Neuronal stem cell (in vitro differentiated cells): ENCODE results near the gene ANO9.

ENCODE experiments used
- DNase-seq: peaks from one replicate; pipeline ENCODE4 v3.0.0-alpha.2; 2013; ENCODE audit warnings: low spot score
- H2AFZ ChIP-seq: one replicate; pipeline ENCODE4 v1.6.1; 2013; ENCODE audit warnings: mild to moderate bottlenecking, low read length, inconsistent platforms
- H2AK5ac ChIP-seq: 2 replicates; pipeline ENCODE4 v1.6.1; 2013; ENCODE audit warnings: low read depth, mild to moderate bottlenecking, inconsistent platforms, low read length, moderate library complexity, mixed read lengths
- H2BK120ac ChIP-seq: 2 replicates; pipeline ENCODE4 v1.6.1; 2013; ENCODE audit warnings: low read depth, mild to moderate bottlenecking, inconsistent platforms, low read length, moderate library complexity, mixed read lengths
- H2BK12ac ChIP-seq: one replicate; pipeline ENCODE4 v1.6.1; 2013; ENCODE audit warnings: low read length, inconsistent platforms
- H2BK15ac ChIP-seq: 2 replicates; pipeline ENCODE4 v1.6.1; 2013; ENCODE audit warnings: mild to moderate bottlenecking, low read length, inconsistent platforms, mixed read lengths
- H2BK5ac ChIP-seq: one replicate; pipeline ENCODE4 v1.6.1; 2013; ENCODE audit warnings: inconsistent platforms, mild to moderate bottlenecking, low read length, moderate library complexity
- H3K14ac ChIP-seq: one replicate; pipeline ENCODE4 v1.6.1; 2013; ENCODE audit warnings: low read length, inconsistent platforms
- H3K18ac ChIP-seq: 2 replicates; pipeline ENCODE4 v1.6.1; 2013; ENCODE audit warnings: low read length, inconsistent platforms
- H3K23ac ChIP-seq: 2 replicates; pipeline ENCODE4 v1.6.1; 2013; ENCODE audit warnings: low read depth, mild to moderate bottlenecking, mixed read lengths, low read length, inconsistent platforms; ENCODE audit not compliant: poor library complexity
- H3K27ac ChIP-seq: replicated peaks from 3 replicates; pipeline ENCODE4 v1.5.1; 2013; ENCODE audit warnings: low read length, inconsistent platforms
- H3K27me3 ChIP-seq, 3 experiments: 2 replicates each; pipeline ENCODE4 v1.6.1; 2013; ENCODE audit warnings: low read length in 3 of 3, mild to moderate bottlenecking in 2 of 3, inconsistent platforms in 1 of 3, low read depth in 1 of 3, mixed read lengths in 1 of 3, moderate library complexity in 1 of 3; ENCODE audit not compliant: control insufficient read depth in 3 of 3, insufficient read depth in 3 of 3
- H3K36me3 ChIP-seq, 2 donors: replicated peaks in 1 of 2; 2 replicates each; pipeline ENCODE4 v1.6.1; 2013; ENCODE audit warnings: low read length in 2 of 2; ENCODE audit not compliant: control insufficient read depth in 2 of 2, insufficient read depth in 2 of 2
- H3K4ac ChIP-seq: 2 replicates; pipeline ENCODE4 v1.6.1; 2013; ENCODE audit warnings: inconsistent platforms, mild to moderate bottlenecking, low read length, moderate library complexity
- H3K4me1 ChIP-seq, 2 donors: 1 replicate in 1 of 2; 2 replicates in 1 of 2; pipeline ENCODE4 v1.6.1; 2013; ENCODE audit warnings: low read length in 2 of 2, low read depth in 1 of 2; ENCODE audit not compliant: control insufficient read depth in 2 of 2, insufficient read depth in 1 of 2
- H3K4me2 ChIP-seq: one replicate; pipeline ENCODE4 v1.6.1; 2013; ENCODE audit warnings: mild to moderate bottlenecking, low read length, inconsistent platforms; ENCODE audit not compliant: insufficient read depth, poor library complexity, severe bottlenecking
- H3K4me3 ChIP-seq, 2 donors: 2 replicates each; pipeline ENCODE4 v1.5.1; 2013; ENCODE audit warnings: low read length in 2 of 2, mild to moderate bottlenecking in 2 of 2, inconsistent platforms in 1 of 2, moderate library complexity in 1 of 2
- H3K79me1 ChIP-seq: one replicate; pipeline ENCODE4 v1.6.1; 2013; ENCODE audit warnings: low read depth, mild to moderate bottlenecking, inconsistent platforms, low read length, moderate library complexity
- H3K9ac ChIP-seq: one replicate; pipeline ENCODE4 v1.6.1; 2013; ENCODE audit warnings: mild to moderate bottlenecking, low read depth, low read length, inconsistent platforms; ENCODE audit not compliant: poor library complexity
- H3K9me3 ChIP-seq, 2 donors: replicated peaks in 1 of 2; 2 replicates each; pipeline versions ENCODE3 to v1.6.1; 2013; ENCODE audit warnings: low read length in 2 of 2, mild to moderate bottlenecking in 2 of 2, inconsistent platforms in 1 of 2, low read depth in 1 of 2, mixed read lengths in 1 of 2, moderate library complexity in 1 of 2; ENCODE audit not compliant: control insufficient read depth in 2 of 2, insufficient read depth in 1 of 2
- H4K8ac ChIP-seq: one replicate; pipeline ENCODE4 v1.6.1; 2013; ENCODE audit warnings: low read depth, mild to moderate bottlenecking, inconsistent platforms, low read length, moderate library complexity
- H4K91ac ChIP-seq: one replicate; pipeline ENCODE4 v1.6.1; 2013; ENCODE audit warnings: low read length, low read depth, mild to moderate bottlenecking, inconsistent platforms; ENCODE audit not compliant: poor library complexity
- WGBS, 2 donors: extraction: QIAGEN DNeasy Blood & Tissue Kit; methylation state at CpG; one replicate each; pipeline ENCODE4 v1.1.7; 2013; ENCODE audit warnings: missing lambda C conversion rate in 2 of 2, mixed read lengths in 1 of 2; ENCODE audit not compliant: insufficient read length in 2 of 2, insufficient replicate concordance in 1 of 2; ENCODE audit errors: extremely low coverage in 2 of 2; 5-methylcytosine and 5-hydroxymethylcytosine counted together

The ANO9 gene

DNA sequence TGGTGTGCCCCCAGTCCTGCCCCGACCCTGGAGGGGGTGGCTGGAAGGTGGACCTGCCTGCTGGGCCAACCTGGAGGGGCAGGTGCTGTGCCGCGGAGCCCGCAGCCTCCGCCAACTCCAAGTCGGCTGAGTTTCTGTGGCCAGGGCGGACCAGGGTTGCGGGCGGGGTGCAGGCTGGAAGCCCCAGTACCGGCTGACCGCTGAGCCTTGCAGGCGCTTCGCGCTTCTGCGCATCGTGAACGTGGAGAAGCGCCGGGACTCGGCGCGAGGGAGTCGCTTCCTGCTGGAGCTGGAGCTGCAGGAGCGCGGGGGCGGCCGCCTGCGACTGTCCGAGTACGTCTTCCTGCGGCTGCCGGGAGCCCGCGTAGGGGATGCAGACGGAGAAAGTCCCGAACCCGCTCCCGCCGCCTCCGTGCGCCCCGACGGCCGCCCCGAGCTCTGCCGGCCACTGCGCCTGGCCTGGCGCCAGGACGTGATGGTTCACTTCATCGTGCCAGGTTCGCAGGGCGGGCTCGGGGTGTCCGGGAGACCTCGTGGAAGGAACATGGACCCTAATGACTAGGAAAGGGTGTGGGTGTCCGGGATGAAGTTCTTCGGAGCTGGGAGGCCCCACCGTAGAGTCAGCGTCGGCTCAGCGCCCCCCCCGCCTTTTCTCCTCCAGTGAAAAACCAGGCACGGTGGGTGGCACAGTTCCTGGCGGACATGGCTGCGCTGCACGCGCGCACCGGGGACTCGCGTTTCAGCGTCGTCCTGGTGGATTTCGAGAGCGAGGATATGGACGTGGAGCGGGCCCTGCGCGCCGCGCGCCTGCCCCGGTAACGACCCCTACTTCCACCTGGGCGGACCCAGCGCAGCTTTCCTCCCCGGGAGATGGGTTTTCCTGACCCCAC is 62.4 kb downstream of the ANO9 start:
- Histone ChIP-seq H3K14ac (no peak overlapping the region), H3K4me1 (no peaks in the 10 kb centered on the region)
- no CpG with 5 or more reads among the region's 87 CpGs for WGBS, 2 donors

DNA sequence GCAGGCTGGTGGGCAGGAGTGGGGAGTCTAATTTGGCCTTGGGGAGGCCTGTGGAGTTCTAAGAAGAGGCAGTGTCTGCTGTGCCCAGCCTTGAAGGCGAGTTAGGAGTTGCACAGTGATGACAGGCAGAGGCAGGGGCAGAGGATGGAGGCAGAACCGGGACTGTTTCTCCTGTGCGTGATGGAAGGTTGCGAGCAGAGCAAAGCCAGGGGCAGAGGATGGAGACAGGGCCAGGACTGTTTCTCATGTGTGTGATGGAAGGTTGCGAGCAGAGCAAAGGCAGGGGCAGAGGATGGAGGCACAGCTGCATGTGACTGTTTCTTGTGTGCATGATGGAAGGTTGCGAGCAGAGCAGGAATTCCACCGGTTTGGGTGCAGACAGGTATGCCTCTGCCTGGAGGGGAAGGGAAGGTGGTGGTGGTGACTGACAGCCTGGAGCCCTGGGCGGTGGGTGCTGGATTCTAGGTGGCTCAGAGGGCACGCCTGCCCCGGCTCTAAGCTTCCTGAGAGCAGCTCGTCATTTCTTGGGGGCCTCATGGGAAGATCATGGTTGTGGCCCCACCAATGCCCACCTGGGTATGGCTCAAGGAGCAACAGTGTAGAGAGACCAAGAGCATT is 63.8 kb downstream of the ANO9 start:
- Histone ChIP-seq H3K4me3 (no peak overlapping the region), H2AK5ac (no peak overlapping the region), H3K14ac (peak overlapping the region; percentile 4), H2BK12ac (no peak overlapping the region), H3K27me3 (no peaks in the 10 kb centered on the region), H3K4me1 (no peaks in the 10 kb centered on the region), H2BK15ac (no peak overlapping the region), H3K9me3 (peaks cover 4 to 5% of the 10 kb centered on the region in 2 donors), H2BK5ac (peak overlapping the region; percentile 11), H2BK120ac (no peak overlapping the region), H3K4me2 (no peak overlapping the region), H4K8ac (no peak overlapping the region), H2AFZ (no peak overlapping the region), H3K79me1 (peaks cover 20% of the 10 kb centered on the region), H3K18ac (no peak overlapping the region), H3K27ac (no peak overlapping the region), H4K91ac (no peak overlapping the region), H3K4ac (no peak overlapping the region), H3K36me3 (peaks cover 39 to 82% of the 10 kb centered on the region in 2 donors), H3K23ac (no peak overlapping the region), H3K9ac (no peak overlapping the region)
- no CpG with 5 or more reads among the region's 11 CpGs for WGBS, 2 donors
- DNase-seq, result no peak

More for the DNA sequence above, 62.4 kb downstream of the ANO9 start:
- Histone ChIP-seq H3K4me3 (peak overlapping the region in 1 of 2 donors; percentile 29), H3K4ac (no peak overlapping the region), H3K36me3 (peaks cover 28 to 69% of the 10 kb centered on the region in 2 donors), H2BK120ac (no peak overlapping the region), H3K23ac (peak overlapping the region; percentile 43), H3K9ac (no peak overlapping the region), H4K91ac (no peak overlapping the region), H3K9me3 (peaks cover 0 to 1% of the 10 kb centered on the region in 2 donors), H2BK12ac (no peak overlapping the region), H3K4me2 (no peak overlapping the region), H3K27me3 (no peaks in the 10 kb centered on the region), H2AFZ (no peak overlapping the region), H4K8ac (no peak overlapping the region), H3K18ac (peak overlapping the region; percentile 6), H2BK5ac (peak overlapping the region; percentile 53), H3K27ac (no peak overlapping the region), H2BK15ac (no peak overlapping the region), H2AK5ac (peak overlapping the region; percentile 56), H3K79me1 (peaks cover 14% of the 10 kb centered on the region)
- no peak for DNase-seq

DNA sequence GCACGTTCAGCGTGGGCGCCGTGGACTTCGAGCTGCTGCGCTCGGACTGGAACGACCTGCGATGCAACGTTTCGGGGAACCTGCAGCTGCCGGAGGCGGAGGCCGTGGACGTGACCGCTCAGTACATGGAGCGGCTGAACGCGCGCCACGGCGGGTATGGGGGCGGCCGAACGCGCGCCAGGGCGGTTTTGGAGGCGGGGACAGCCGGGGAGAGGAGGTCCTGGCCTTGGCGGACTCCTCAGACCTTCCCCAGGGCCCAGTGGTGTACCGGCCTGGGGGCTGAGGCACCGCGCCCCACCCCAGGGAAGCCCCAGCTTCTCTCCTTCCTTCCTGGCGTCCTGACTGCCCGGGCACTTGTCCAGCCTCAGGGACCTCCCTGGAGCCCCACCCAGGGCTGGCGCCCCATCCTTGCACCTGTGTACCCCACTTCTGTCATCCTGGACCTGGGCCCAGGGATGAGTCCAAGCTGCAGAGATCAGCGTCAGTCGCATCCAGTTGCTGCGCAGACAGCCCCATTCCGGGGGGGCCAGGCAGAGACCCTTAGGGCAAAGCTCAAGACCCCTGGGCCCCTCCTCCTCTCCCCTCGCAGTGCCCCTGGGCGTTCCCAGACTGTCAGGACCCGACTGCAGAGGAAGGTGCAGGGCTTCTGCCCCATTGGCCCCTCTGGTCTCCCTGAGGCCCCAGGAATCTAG is 64.5 kb downstream of the ANO9 start:
- Histone ChIP-seq H3K18ac (no peak overlapping the region), H2AK5ac (no peak overlapping the region), H3K4me3 (no peak overlapping the region), H2BK12ac (no peak overlapping the region), H3K9me3 (peaks cover 4 to 5% of the 10 kb centered on the region in 2 donors), H3K79me1 (peaks cover 20% of the 10 kb centered on the region), H2BK15ac (no peak overlapping the region), H2AFZ (no peak overlapping the region), H3K14ac (peak overlapping the region; percentile 82), H3K9ac (no peak overlapping the region), H3K27me3 (no peaks in the 10 kb centered on the region), H2BK5ac (peak overlapping the region; percentile 11), H3K4me1 (no peaks in the 10 kb centered on the region), H3K4ac (no peak overlapping the region), H3K36me3 (peaks cover 41 to 81% of the 10 kb centered on the region in 2 donors), H2BK120ac (no peak overlapping the region), H3K23ac (no peak overlapping the region), H3K4me2 (no peak overlapping the region), H4K8ac (no peak overlapping the region), H4K91ac (no peak overlapping the region), H3K27ac (no peak overlapping the region)
- DNase-seq, result no peak
- no CpG with 5 or more reads among the region's 44 CpGs for WGBS, 2 donors
